IMR-90 (cell line): ENCODE results near the gene CAMTA1. TPM values are rescaled to one million over a fixed set of nuclear protein-coding genes. Genes with fewer than 3 reads are reported as not detected.

Experiments
- ATAC-seq: fragments of 200-7000 bp; cut with Tn5 transposase; 2 replicates; pipeline ENCODE4 v1.9.1; 2020; ENCODE audit warnings: low read depth, mild to moderate bottlenecking, moderate library complexity
- BruUV-seq: library from RNA; stranded (reverse); fragments of 400-500 nt; replicated peaks from 2 replicates; lab custom pipeline; 2021; lab: Mats Ljungman, UMichigan
- CTCF ChIA-PET: fragments of 300-600 bp; formaldehyde crosslinking; extraction: SDS; loops from one replicate; lab custom pipeline; 2021; ENCODE audit warnings: antibody characterized with exemption; lab: Yijun Ruan, JAX
- POLR2A ChIA-PET: fragments of 300-600 bp; sonication (Branson Sonifier 250); formaldehyde crosslinking; loops from one replicate; lab custom pipeline; 2022; ENCODE audit warnings: antibody characterized with exemption; ENCODE audit not compliant: unreplicated experiment; lab: Charles Lee
- DNase-seq: peaks from one replicate; pipeline ENCODE4 v3.0.0; 2013
- H2AFZ ChIP-seq: replicated peaks from 2 replicates; pipeline ENCODE3; 2013; ENCODE audit warnings: low read length, mild to moderate bottlenecking; ENCODE audit not compliant: poor library complexity
- H2AK5ac ChIP-seq: 2 replicates; pipeline ENCODE4 v1.6.1; 2013; ENCODE audit warnings: low read depth, low read length, inconsistent platforms
- H2AK9ac ChIP-seq: replicated peaks from 2 replicates; pipeline ENCODE3; 2013; ENCODE audit warnings: mild to moderate bottlenecking, low read depth, low read length, moderate library complexity; ENCODE audit not compliant: poor library complexity
- H2BK120ac ChIP-seq: 2 replicates; pipeline ENCODE4 v1.6.1; 2013; ENCODE audit warnings: low read depth, low read length, inconsistent platforms
- H2BK15ac ChIP-seq: 3 replicates; pipeline ENCODE4 v1.6.1; 2013; ENCODE audit warnings: low read depth, low read length, inconsistent platforms
- H2BK20ac ChIP-seq: 2 replicates; pipeline ENCODE4 v1.6.1; 2013; ENCODE audit warnings: low read depth, mild to moderate bottlenecking, inconsistent platforms, low read length, moderate library complexity
- H2BK5ac ChIP-seq: 2 replicates; pipeline ENCODE4 v1.6.1; 2013; ENCODE audit warnings: mild to moderate bottlenecking, low read depth, low read length, inconsistent platforms; ENCODE audit not compliant: poor library complexity, severe bottlenecking
- H3K14ac ChIP-seq: replicated peaks from 2 replicates; pipeline ENCODE4 v1.6.1; 2013; ENCODE audit warnings: low read depth, low read length, inconsistent platforms
- H3K18ac ChIP-seq: 2 replicates; pipeline ENCODE4 v1.6.1; 2013; ENCODE audit warnings: low read depth, low read length, control low read depth
- H3K23ac ChIP-seq: 2 replicates; pipeline ENCODE4 v1.6.1; 2013; ENCODE audit warnings: low read depth, low read length, inconsistent platforms
- H3K27ac ChIP-seq: 2 replicates; pipeline ENCODE4 v1.5.1; 2013; ENCODE audit warnings: mild to moderate bottlenecking, control low read depth, low read length; ENCODE audit not compliant: insufficient read depth
- H3K27me3 ChIP-seq: 2 replicates; pipeline ENCODE4 v1.6.1; 2013; ENCODE audit warnings: low read length; ENCODE audit not compliant: control insufficient read depth, insufficient read depth
- H3K36me3 ChIP-seq: 2 replicates; pipeline ENCODE4 v1.6.1; 2013; ENCODE audit warnings: low read length, mixed read lengths; ENCODE audit not compliant: control insufficient read depth, insufficient read depth
- H3K4ac ChIP-seq: 2 replicates; pipeline ENCODE4 v1.6.1; 2013; ENCODE audit warnings: low read depth, low read length, inconsistent platforms
- H3K4me1 ChIP-seq: 2 replicates; pipeline ENCODE4 v1.6.1; 2013; ENCODE audit warnings: low read length, mixed read lengths; ENCODE audit not compliant: control insufficient read depth, insufficient read depth
- H3K4me2 ChIP-seq: 2 replicates; pipeline ENCODE4 v1.6.1; 2013; ENCODE audit warnings: low read depth, mild to moderate bottlenecking, control low read depth, low read length, moderate library complexity
- H3K4me3 ChIP-seq: 2 replicates; pipeline ENCODE4 v1.5.1; 2013; ENCODE audit warnings: low read depth, mild to moderate bottlenecking, control low read depth, low read length, moderate library complexity; ENCODE audit not compliant: insufficient read depth
- H3K56ac ChIP-seq: 2 replicates; pipeline ENCODE4 v1.6.1; 2013; ENCODE audit warnings: low read length, inconsistent platforms; ENCODE audit not compliant: insufficient read depth; ENCODE audit errors: extremely low read depth
- H3K79me1 ChIP-seq, 2 experiments: 2 replicates each; pipeline ENCODE4 v1.6.1; 2013; ENCODE audit warnings: low read length in 2 of 2, inconsistent platforms in 1 of 2, low read depth in 1 of 2
- H3K9ac ChIP-seq: 2 replicates; pipeline ENCODE4 v1.6.1; 2013; ENCODE audit warnings: low read depth, low read length, control low read depth
- H3K9me1 ChIP-seq: 2 replicates; pipeline ENCODE4 v1.6.1; 2013; ENCODE audit warnings: low read length, inconsistent platforms; ENCODE audit not compliant: insufficient read depth
- H3K9me3 ChIP-seq: 2 replicates; pipeline ENCODE4 v1.6.1; 2013; ENCODE audit warnings: low read length; ENCODE audit not compliant: control insufficient read depth, insufficient read depth
- H4K20me1 ChIP-seq: 2 replicates; pipeline ENCODE4 v1.6.1; 2013; ENCODE audit warnings: low read length, inconsistent platforms; ENCODE audit not compliant: insufficient read depth
- H4K5ac ChIP-seq: 2 replicates; pipeline ENCODE4 v1.6.1; 2013; ENCODE audit warnings: mild to moderate bottlenecking, low read depth, low read length, control low read depth
- H4K8ac ChIP-seq, 2 experiments: 2 replicates each; pipeline ENCODE4 v1.6.1; 2013; ENCODE audit warnings: low read depth in 2 of 2, low read length in 2 of 2, control low read depth in 1 of 2, inconsistent platforms in 1 of 2
- H4K91ac ChIP-seq: 2 replicates; pipeline ENCODE4 v1.6.1; 2013; ENCODE audit warnings: low read depth, low read length, inconsistent platforms; ENCODE audit not compliant: insufficient read depth
- BHLHE40 ChIP-seq: fragments of 150-350 bp; IDR thresholded peaks from 2 replicates; pipeline ENCODE4 v1.6.1; 2016; ENCODE audit warnings: mild to moderate bottlenecking, low read depth, low read length
- CEBPB ChIP-seq: IDR thresholded peaks from 2 replicates; pipeline ENCODE4 v1.6.1; 2012; ENCODE audit warnings: low read depth, low read length, improper control_type of control experiment
- CHD1 ChIP-seq: IDR thresholded peaks from 2 replicates; pipeline ENCODE4 v1.6.1; 2012; ENCODE audit warnings: low read depth, low read length, improper control_type of control experiment
- CTCF ChIP-seq: conservative IDR thresholded peaks from 2 replicates; pipeline ENCODE4 v1.5.1; 2012; ENCODE audit warnings: mild to moderate bottlenecking, low read depth, low read length, improper control_type of control experiment
- ELK1 ChIP-seq: fragments of 150-350 bp; IDR thresholded peaks from 2 replicates; pipeline ENCODE4 v1.6.1; 2016; ENCODE audit warnings: low read depth, mild to moderate bottlenecking, low read length, moderate library complexity, borderline replicate concordance
- FOS ChIP-seq: fragments of 150-350 bp; IDR thresholded peaks from 2 replicates; pipeline ENCODE4 v1.6.1; 2016; ENCODE audit warnings: low read depth, low read length
- MAFK ChIP-seq: IDR thresholded peaks from 2 replicates; pipeline ENCODE4 v1.6.1; 2012; ENCODE audit warnings: low read depth, low read length, improper control_type of control experiment
- MAZ ChIP-seq: IDR thresholded peaks from 2 replicates; pipeline ENCODE4 v1.6.1; 2012; ENCODE audit warnings: low read depth, mild to moderate bottlenecking, low read length, improper control_type of control experiment, moderate library complexity, borderline replicate concordance
- MXI1 ChIP-seq: IDR thresholded peaks from 2 replicates; pipeline ENCODE4 v1.6.1; 2012; ENCODE audit warnings: low read depth, mild to moderate bottlenecking, low read length, moderate library complexity, borderline replicate concordance
- NFE2L2 ChIP-seq: fragments of 150-350 bp; IDR thresholded peaks from 2 replicates; pipeline ENCODE4 v1.6.1; 2016; ENCODE audit warnings: low read depth, mild to moderate bottlenecking, low read length
- POLR2A ChIP-seq: IDR thresholded peaks from 2 replicates; pipeline ENCODE4 v1.6.1; 2012; ENCODE audit warnings: mild to moderate bottlenecking, low read depth, low read length
- RAD21 ChIP-seq: IDR thresholded peaks from 2 replicates; pipeline ENCODE4 v1.6.1; 2012; ENCODE audit warnings: low read length, improper control_type of control experiment
- RCOR1 ChIP-seq: IDR thresholded peaks from 2 replicates; pipeline ENCODE4 v1.6.1; 2012; ENCODE audit warnings: mild to moderate bottlenecking, low read length, improper control_type of control experiment; ENCODE audit not compliant: insufficient replicate concordance
- RFX5 ChIP-seq: IDR thresholded peaks from 2 replicates; pipeline ENCODE4 v1.8.0; 2012; ENCODE audit warnings: low read depth, mild to moderate bottlenecking, low read length, moderate library complexity
- SMC3 ChIP-seq: fragments of 150-350 bp; IDR thresholded peaks from 2 replicates; pipeline ENCODE4 v1.6.1; 2016; ENCODE audit warnings: low read depth, mild to moderate bottlenecking, antibody characterized with exemption, low read length, moderate library complexity
- USF2 ChIP-seq: fragments of 150-350 bp; IDR thresholded peaks from 2 replicates; pipeline ENCODE4 v1.6.1; 2017; ENCODE audit warnings: mild to moderate bottlenecking, antibody characterized with exemption, low read length, low read depth
- WGBS, 2 experiments: methylation state at CpG; one replicate each; pipeline versions ENCODE4 v1.1.5 to v1.1.7; 2013; ENCODE audit warnings: missing lambda C conversion rate in 2 of 2; ENCODE audit not compliant: insufficient read length in 1 of 2; ENCODE audit errors: extremely low coverage in 2 of 2; 5-methylcytosine and 5-hydroxymethylcytosine counted together
- dilution Hi-C: fragments of 300-500 bp; cut with HindIII; formaldehyde crosslinking; loops from one replicate; pipeline ENCODE4 v1.14.3; 2018; ENCODE audit warnings: low sequenced_read_pairs; ENCODE audit not compliant: unreplicated experiment
- in situ Hi-C: fragments of 300-500 bp; cut with MboI; formaldehyde crosslinking; loops from 3 replicates; pipeline ENCODE4 v1.14.3; 2019; ENCODE audit warnings: low sequenced_read_pairs, inconsistent platforms, mixed read lengths
- intact Hi-C: fragments of 100-400 bp; cut with micrococcal nuclease; formaldehyde crosslinking; loops from 2 replicates; pipeline ENCODE4 v1.10.0; 2022
- polyA plus RNA-seq, 3 experiments: library from polyadenylated mRNA; depleted of rRNA; stranded (reverse); fragments of >200 nt; gene quantifications; 2 replicates each; pipeline ENCODE4 v1.2.3, GENCODE V29; 2012; ENCODE audit warnings: low replicate concordance in 1 of 3
- total RNA-seq: library from RNA; depleted of rRNA; stranded (reverse); fragments of >200 nt; gene quantifications from 2 replicates; pipeline ENCODE4 v1.2.3, GENCODE V29; 2012

Gene CAMTA1
- total and polyA plus RNA-seq, 2 of the 4 experiments (the other 2 are of a cell fraction), result 35.5 to 74.3 TPM

- Histone ChIP-seq H3K23ac (no peak overlapping the region), H2AK5ac (no peak overlapping the region), H2AFZ (no peak overlapping the region), H2BK120ac (no peak overlapping the region), H3K14ac (no peak overlapping the region), H2AK9ac (no peak overlapping the region), H3K4me3 (no peak overlapping the region), H3K56ac (no peak overlapping the region), H3K18ac (no peak overlapping the region), H3K27ac (no peak overlapping the region), H2BK5ac (no peak overlapping the region), H3K9me3 (no peaks in the 10 kb centered on the region), H3K9ac (no peak overlapping the region), H3K9me1 (no peaks in the 10 kb centered on the region), H4K5ac (no peak overlapping the region), H2BK15ac (no peak overlapping the region), H3K36me3 (no peaks in the 10 kb centered on the region), H2BK20ac (no peak overlapping the region), H3K4me2 (no peak overlapping the region), H4K8ac (no peak overlapping the region), H3K79me1 (no peaks in the 10 kb centered on the region), H4K20me1 (no peaks in the 10 kb centered on the region; the same call in 1 of the 2 replicates), H3K4me1 (no peaks in the 10 kb centered on the region), H4K91ac (no peak overlapping the region), H3K4ac (no peak overlapping the region), H3K27me3 (peaks cover 46% of the 10 kb centered on the region)
- BruUV-seq, result no TSS peak
- ATAC-seq (no peak), DNase-seq (no peak)
- ChIA-PET POLR2A (no interaction called here), CTCF (no interaction called here)
- in situ Hi-C loops, result no loop called here
- 57% methylated on average over 3 of the region's 8 CpGs; no CpG with 5 or more reads in 1 of the 2 experiments for WGBS, 2 experiments
- intact Hi-C loops, result no loop called here
- dilution Hi-C loops, result no loop called here
- TF ChIP-seq CHD1 (no peak), RCOR1 (no peak), RFX5 (no peak), SMC3 (no peak), RAD21 (no peak), MXI1 (no peak), FOS (no peak), CEBPB (no peak), MAZ (no peak), CTCF (no peak), USF2 (no peak), POLR2A (no peak), BHLHE40 (no peak), MAFK (no peak), ELK1 (no peak), NFE2L2 (no peak)
Measured at GRCh38 chr1:7684132-7684531, 898.9 kb downstream of the CAMTA1 start.
